ENCODE results near the gene CREBBP.

The CREBBP gene

GRCh38 chr16:3854750-3855541 is 25.6 kb downstream of the CREBBP start:
- peak; percentile 71 for DNase-seq

GRCh38 chr16:3850544-3850899 is 30.0 kb downstream of the CREBBP start:
- DNase-seq = no peak

GRCh38 chr16:3849751-3850543 is 30.6 kb downstream of the CREBBP start:
- DNase-seq = no peak

DNA sequence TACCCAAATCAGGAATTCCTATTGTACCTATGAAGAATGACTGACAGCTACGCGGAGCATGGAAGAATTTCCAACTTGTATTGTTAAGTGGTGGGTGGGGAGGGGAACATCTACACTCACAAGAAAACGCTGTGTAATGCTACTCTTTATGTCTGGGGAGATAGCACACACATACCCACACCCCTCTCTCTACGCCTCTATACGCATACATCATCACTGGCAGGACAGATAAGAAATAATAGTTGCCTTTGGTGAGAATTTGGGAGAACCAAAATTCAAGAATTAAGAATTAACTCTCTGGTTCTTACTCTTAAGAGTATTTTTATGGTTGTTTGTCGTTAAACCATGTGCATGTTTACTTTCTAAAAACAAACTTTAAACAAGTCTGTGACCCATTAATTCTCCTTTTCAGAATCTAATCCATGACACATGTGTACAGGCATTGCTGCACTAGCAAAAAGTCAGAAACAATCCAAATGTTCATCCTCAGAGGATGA is 33.9 kb downstream of the CREBBP start:
- DNase-seq = no peak

DNA sequence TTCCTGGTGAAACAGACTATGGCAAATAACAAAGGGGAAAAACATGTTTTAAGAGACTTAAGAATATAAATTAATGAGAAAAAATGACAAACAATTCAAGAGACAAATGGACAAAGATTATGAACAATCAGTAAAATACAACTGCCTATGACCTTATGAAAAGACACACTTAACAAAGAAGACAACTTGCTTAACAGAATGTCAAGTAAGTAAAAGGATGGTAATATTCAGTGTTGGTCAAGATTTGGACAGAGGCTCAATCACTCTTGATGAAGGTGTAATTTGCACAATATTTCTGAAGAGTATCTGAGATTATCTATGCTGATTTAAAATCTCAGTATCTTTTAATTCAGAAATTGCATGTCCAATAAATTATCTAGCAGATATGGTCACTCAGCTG is 34.4 kb downstream of the CREBBP start:
- DNase-seq = no peak

- DNase-seq = no peak
These were observed 37.5 kb downstream of the CREBBP start for GRCh38 chr16:3842994-3843393.

- DNase-seq = no peak
These were observed 38.6 kb downstream of the CREBBP start for GRCh38 chr16:3841729-3842508.

GRCh38 chr16:3839402-3840184 is 40.9 kb downstream of the CREBBP start:
- no peak for DNase-seq

DNA sequence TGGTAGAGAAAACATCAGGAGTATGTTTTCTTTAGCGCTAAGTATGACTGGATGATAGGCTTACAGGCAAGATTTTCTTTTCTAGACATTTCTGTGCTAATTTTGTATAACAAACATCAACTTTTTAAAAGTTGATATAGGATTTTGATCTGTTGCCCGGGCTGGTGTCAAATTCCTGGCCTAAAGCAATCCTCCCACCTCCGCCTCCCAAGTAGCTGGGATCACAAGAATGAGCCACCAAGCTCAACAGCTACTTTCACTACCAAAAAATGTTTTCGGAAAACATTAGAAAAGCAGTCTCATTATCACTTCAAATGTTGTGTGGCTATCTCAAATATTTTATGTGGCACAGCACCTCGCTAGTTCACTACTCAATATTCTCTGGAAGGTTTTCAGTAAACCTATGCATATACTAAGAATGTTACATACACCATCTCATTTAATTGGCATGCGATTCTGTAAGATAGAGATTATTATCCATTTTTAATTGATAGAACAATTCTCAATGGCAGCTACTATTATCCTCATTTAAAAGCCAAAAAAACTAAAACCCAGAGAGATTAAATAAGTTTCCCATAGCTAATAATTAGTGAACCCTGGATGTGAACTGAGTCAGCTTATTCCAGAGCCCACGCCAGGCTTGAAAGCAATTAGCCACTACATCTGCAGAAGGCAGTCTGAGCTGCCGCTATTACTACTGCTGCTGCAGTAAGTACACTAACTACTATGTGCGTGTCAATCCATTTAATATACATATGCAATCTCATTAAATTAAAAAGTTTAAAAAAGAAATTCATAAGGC is 41.7 kb downstream of the CREBBP start:
- DNase-seq = no peak

GRCh38 chr16:3837851-3838586 is 42.5 kb downstream of the CREBBP start:
- DNase-seq = no peak

DNA sequence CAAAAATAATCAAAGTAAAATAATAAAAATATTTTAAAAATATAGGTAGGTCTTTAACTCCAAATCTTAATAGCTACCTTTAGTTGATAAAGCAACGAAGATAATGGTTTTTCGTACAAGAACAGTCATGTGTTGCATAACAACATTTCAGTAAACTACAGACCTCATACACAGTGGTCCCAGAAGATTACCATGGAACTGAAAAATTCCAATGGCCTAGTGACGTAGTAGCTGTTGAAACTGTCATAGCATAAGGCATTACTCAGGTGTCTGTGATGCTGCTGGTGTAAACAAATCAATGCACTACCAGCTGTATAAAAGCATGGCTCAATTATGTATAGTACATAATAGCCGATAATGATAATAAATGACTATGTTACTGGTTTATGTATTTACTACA is 43.9 kb downstream of the CREBBP start:
- no peak for DNase-seq

DNA sequence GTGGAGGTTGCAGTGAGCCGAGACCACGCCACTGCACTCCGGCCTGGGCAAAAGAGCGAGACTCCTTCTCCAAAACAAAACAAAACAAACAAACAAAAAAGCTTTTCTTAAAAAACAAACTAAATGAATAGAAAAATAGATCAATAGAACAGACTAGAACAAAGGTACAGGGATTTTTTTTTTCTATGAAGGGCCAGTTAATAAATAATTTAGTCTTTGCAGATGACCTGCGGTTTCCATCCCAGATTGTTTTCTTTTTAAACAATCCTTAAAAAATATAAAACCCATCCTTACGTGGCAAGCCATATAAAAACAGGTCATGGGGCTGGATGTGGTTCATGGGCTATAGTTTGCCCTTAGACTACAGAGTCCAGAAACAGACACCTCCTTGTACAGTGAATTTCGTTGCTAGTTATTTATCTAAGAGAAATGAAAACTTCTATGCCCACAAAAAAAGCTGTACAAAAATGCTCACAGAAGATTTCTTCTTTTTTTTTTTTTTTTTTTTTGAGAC is 45.4 kb downstream of the CREBBP start:
- no peak for DNase-seq

GRCh38 chr16:3832668-3833067 is 47.8 kb downstream of the CREBBP start:
- DNase-seq = no peak

DNA sequence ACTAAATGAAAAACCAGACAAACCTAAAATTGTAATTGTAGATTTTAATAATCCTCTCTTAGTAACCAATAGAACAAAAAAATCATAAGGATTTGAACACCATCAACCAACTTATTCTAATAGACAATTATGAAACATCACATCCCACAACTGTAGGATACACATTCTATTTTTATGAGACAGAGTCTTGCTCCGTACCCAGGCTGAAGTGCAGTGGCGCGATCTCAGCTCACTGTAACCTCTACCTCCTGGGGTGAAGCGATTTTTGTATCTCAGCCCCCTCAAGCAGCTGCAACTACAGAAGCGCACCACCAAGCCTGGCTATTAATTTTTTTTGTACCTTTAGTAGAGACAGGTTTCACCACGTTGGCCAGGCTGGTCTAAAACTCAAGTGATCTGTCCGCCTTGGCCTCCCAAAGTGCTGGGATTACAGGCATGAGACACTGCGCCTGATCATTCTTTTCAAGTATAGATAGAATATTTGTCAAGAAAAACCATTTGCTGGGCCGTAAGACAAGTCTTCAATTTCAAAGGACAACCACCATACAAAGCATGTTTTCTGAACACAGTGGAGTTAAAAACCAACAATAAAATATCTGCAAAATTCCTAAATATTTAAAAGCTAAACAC is 49.8 kb downstream of the CREBBP start:
- DNase-seq = no peak

- DNase-seq = no peak
These were observed 50.6 kb downstream of the CREBBP start for GRCh38 chr16:3829631-3830536.

- no peak for DNase-seq
These were observed 54.6 kb downstream of the CREBBP start for GRCh38 chr16:3825940-3826339.

DNA sequence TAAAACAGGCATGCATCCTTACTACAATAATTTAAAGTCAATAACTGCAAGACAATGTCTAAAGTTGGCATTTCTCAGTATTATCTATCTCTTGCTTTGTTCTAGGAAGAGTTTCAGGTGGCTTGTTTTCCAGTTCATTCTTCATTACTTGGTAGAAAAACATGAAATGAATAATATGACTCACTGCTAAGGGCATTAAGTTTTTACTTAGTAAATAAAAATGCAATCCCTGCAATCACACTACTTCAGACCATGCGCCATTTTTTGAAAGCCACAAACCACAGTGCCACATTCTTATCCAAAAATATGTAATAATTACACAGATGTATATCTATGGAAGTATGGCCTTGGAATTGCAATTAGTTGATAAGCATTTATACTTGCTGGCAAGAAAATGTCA is 55.4 kb downstream of the CREBBP start:
- DNase-seq = no peak

- DNase-seq = no peak
These were observed 56.3 kb downstream of the CREBBP start for GRCh38 chr16:3824121-3824795.

- DNase-seq = no peak
These were observed 57.1 kb downstream of the CREBBP start for GRCh38 chr16:3823427-3823826.

All from GF-D8 (cell line).